Upper lobe of left lung (tissue), 6 donors: Measurements from ENCODE around the gene PLXNA2. TPM values are rescaled to one million over a fixed set of nuclear protein-coding genes. Genes with fewer than 3 reads are reported as not detected.
A peak's percentile ranks its signal among the peaks of the same experiment; 100 is the strongest.

Experiments
- ATAC-seq, 2 donors: fragments of 200-7000 bp; cut with Tn5 transposase; one replicate each; pipeline ENCODE4 v1.9.1; 2022; ENCODE audit warnings: mild to moderate bottlenecking in 2 of 2, moderate library complexity in 2 of 2; ENCODE audit not compliant: low FRiP score in 2 of 2
- DNase-seq, 2 donors: peaks; one replicate each; pipeline ENCODE4 v3.0.0-alpha.2; 2019 to 2020
- H3K27ac ChIP-seq, 4 donors: fragments of 200-600 bp; sonication (generic); one replicate each; pipeline ENCODE4 v1.5.1; 2016 to 2019
- H3K27me3 ChIP-seq, 4 donors: fragments of 200-600 bp; sonication (generic); one replicate each; pipeline ENCODE4 v1.5.1; 2017 to 2019
- H3K36me3 ChIP-seq, 4 donors: fragments of 200-600 bp; sonication (generic); one replicate each; pipeline ENCODE4 v1.5.1; 2016 to 2019
- H3K4me1 ChIP-seq, 4 donors: fragments of 200-600 bp; sonication (generic); one replicate each; pipeline ENCODE4 v1.5.1; 2018 to 2019
- H3K4me3 ChIP-seq, 4 donors: fragments of 200-600 bp; sonication (generic); one replicate each; pipeline ENCODE4 v1.5.1; 2017 to 2019; ENCODE audit warnings: mild to moderate bottlenecking in 2 of 4, moderate library complexity in 1 of 4
- H3K9me3 ChIP-seq, 4 donors: fragments of 200-600 bp; sonication (generic); one replicate each; pipeline ENCODE4 v1.5.1; 2018 to 2019
- CTCF ChIP-seq, 6 experiments: fragments of 450-650 bp in 4 of 6; fragments of 200-600 bp in 2 of 6; sonication (generic) in 2 of 6; IDR thresholded peaks; one replicate each; pipeline ENCODE4 v1.5.1; 2016 to 2019; ENCODE audit warnings: antibody characterized with exemption in 6 of 6
- EP300 ChIP-seq, 4 donors: sonication (generic); formaldehyde crosslinking; IDR thresholded peaks; one replicate each; pipeline ENCODE4 v1.5.1; 2017; ENCODE audit warnings: antibody characterized with exemption in 4 of 4, control low read depth in 2 of 4
- POLR2A ChIP-seq, 4 donors: fragments of 450-650 bp; IDR thresholded peaks; one replicate each; pipeline ENCODE4 v1.5.1; 2016 to 2017; ENCODE audit warnings: antibody characterized with exemption in 4 of 4, mild to moderate bottlenecking in 2 of 4
- POLR2AphosphoS5 ChIP-seq, 2 donors: sonication (generic); formaldehyde crosslinking; IDR thresholded peaks; one replicate each; pipeline ENCODE4 v1.5.1; 2017; ENCODE audit warnings: antibody characterized with exemption in 2 of 2
- WGBS, 2 donors: methylation state at CpG; one replicate each; pipeline ENCODE4 v1.1.5; 2017 to 2018; 5-methylcytosine and 5-hydroxymethylcytosine counted together
- total RNA-seq, 6 donors: library from RNA; depleted of rRNA in 4 of 6; stranded (reverse); fragments of >200 nt in 4 of 6; gene quantifications; one replicate each; pipeline versions ENCODE4 v1.1.0 to v1.2.1, GENCODE V29; 2016 to 2021
- donor health status: DM: no; HTN: no; CAD: no; lungs with moderate emphysema.
- donor health status: DM: no; HTN: yes; CAD: no; lungs with severe emphysema.

Gene PLXNA2
- total RNA-seq, 6 donors from 2014 or later: 77.5 to 150 (median 101) TPM

GRCh38 chr1:208215393-208215792, 28.8 kb downstream of the PLXNA2 start:
- H3K36me3 ChIP-seq: peaks cover 7 to 43% (median 24%) of the 10 kb centered on the region in 4 donors
- H3K4me3 ChIP-seq: no peak overlapping the region
- TF ChIP-seq POLR2A (IDR thresholded peaks at IDR 0.05): no peak
- TF ChIP-seq POLR2AphosphoS5 (IDR thresholded peaks at IDR 0.05): no peak
- no peak for TF ChIP-seq EP300 (IDR thresholded peaks at IDR 0.05)
- TF ChIP-seq CTCF (IDR thresholded peaks at IDR 0.05): no peak
- no peaks in the 10 kb centered on the region for H3K9me3 ChIP-seq
- no peaks in the 10 kb centered on the region for H3K27me3 ChIP-seq
- peaks cover 56 to 78% (median 71%) of the 10 kb centered on the region in 4 donors for H3K4me1 ChIP-seq
- ATAC-seq (no peak), DNase-seq (no peak)
- peak overlapping the region in 1 of 4 donors; percentile 15 for H3K27ac ChIP-seq

GRCh38 chr1:208213786-208214185, 30.4 kb downstream of the PLXNA2 start:
- H3K4me1 ChIP-seq: peaks cover 49 to 77% (median 63%) of the 10 kb centered on the region in 4 donors
- 48 to 63% methylated on average over 3 of the region's 3 CpGs for WGBS, 2 donors
- peak overlapping the region in 3 of 4 donors; percentile 21 to 55 (median 39) for H3K27ac ChIP-seq
- TF ChIP-seq POLR2AphosphoS5 (IDR thresholded peaks at IDR 0.05) (peak in 1 of 2 donors; percentile 46), EP300 (IDR thresholded peaks at IDR 0.05) (no peak)
- H3K36me3 ChIP-seq: peaks cover 7 to 51% (median 24%) of the 10 kb centered on the region in 4 donors
- no peak overlapping the region for H3K4me3 ChIP-seq
- ATAC-seq: peak in 1 of 2 donors; percentile 62
- H3K27me3 ChIP-seq: no peaks in the 10 kb centered on the region
- DNase-seq: no peak
- no peaks in the 10 kb centered on the region for H3K9me3 ChIP-seq

DNA sequence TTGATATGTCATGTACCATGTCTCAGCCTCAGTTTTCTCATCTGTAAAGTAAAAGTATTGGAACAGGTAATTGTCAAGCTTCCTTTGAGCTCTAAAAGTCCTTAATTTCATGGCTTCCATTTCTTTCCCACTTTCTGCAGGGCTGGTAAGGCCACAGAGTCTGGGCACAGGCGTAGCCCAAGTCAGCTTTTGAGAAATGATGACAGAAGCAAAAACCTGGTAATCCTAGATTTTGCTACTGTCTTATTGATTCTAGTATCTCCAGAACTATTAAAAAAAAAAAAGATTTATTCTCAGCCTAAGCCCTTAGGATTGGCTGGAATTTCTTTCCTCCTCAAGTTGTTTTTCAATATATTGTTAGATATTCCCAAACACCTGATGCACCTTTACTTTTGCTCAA, 31.3 kb downstream of the PLXNA2 start:
- Histone ChIP-seq H3K36me3 (peaks cover 7 to 60% (median 24%) of the 10 kb centered on the region in 4 donors), H3K4me1 (peaks cover 49 to 77% (median 64%) of the 10 kb centered on the region in 4 donors), H3K9me3 (no peaks in the 10 kb centered on the region), H3K27ac (peak overlapping the region in 3 of 4 donors; percentile 21 to 55 (median 30)), H3K4me3 (no peak overlapping the region), H3K27me3 (no peaks in the 10 kb centered on the region)
- no peak for DNase-seq
- 92% methylated on average over 1 of the region's 1 CpG for WGBS, 2 donors
- TF ChIP-seq POLR2A (IDR thresholded peaks at IDR 0.05) (no peak), POLR2AphosphoS5 (IDR thresholded peaks at IDR 0.05) (no peak), EP300 (IDR thresholded peaks at IDR 0.05) (no peak), CTCF (IDR thresholded peaks at IDR 0.05) (no peak)
- ATAC-seq: no peak

DNA sequence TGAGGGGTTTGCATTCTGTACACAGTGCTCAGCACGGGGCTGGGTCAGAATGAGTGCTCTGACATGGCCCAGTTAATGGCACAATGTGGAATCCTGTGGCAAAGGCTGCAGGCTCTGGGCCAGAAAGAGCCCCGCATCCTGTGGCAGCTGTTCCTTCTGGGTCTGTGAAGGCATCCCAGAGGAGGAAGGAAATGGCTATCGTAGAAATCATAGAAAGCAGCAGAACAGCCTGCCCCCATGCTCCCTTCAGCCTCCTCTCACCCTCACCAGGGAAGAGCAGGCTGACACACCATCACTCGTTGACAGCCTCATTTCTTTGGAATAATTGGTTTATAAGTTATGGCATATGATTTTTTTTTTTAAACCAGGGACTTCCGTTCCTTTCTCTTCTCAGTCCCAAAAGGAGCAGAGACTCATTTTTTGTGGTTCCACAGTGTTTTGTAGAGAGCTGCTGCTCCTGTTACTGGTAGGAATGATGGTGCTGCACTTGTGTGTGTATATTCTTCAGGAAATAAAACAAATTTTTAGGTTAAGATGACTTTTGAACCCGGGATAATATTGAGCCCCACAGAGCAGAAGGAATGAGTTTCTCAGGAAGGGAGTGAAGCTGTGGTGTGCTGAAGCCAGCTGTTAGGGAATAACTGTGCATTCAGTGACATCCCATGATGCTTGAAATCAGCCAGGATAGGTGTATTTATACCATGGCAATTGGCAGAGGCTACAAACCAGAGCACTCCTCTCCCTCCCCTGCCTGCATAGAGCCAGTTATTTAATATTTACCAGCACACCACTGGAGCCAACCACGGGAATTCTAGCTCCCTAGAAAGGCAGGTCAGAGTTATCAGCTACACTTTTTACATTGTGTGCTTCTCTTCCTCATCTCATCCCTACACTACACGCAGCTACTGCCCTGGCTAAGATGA, 32.0 kb downstream of the PLXNA2 start:
- Histone ChIP-seq H3K27ac (peak overlapping the region; percentile 21 to 55 (median 26)), H3K36me3 (peaks cover 7 to 55% (median 18%) of the 10 kb centered on the region in 4 donors), H3K27me3 (no peaks in the 10 kb centered on the region), H3K9me3 (no peaks in the 10 kb centered on the region), H3K4me3 (no peak overlapping the region), H3K4me1 (peaks cover 52 to 77% (median 65%) of the 10 kb centered on the region in 4 donors)
- TF ChIP-seq POLR2A (IDR thresholded peaks at IDR 0.05) (no peak), POLR2AphosphoS5 (IDR thresholded peaks at IDR 0.05) (peak; percentile 12 to 55), EP300 (IDR thresholded peaks at IDR 0.05) (no peak), CTCF (IDR thresholded peaks at IDR 0.05) (no peak)
- WGBS, 2 donors: 38 to 46% methylated on average over 8 of the region's 8 CpGs
- no peak for DNase-seq
- no peak for ATAC-seq

GRCh38 chr1:208209896-208210589, 34.1 kb downstream of the PLXNA2 start:
- H3K27me3 ChIP-seq: no peaks in the 10 kb centered on the region
- no peaks in the 10 kb centered on the region for H3K9me3 ChIP-seq
- peaks cover 0 to 37% (median 1%) of the 10 kb centered on the region in 4 donors for H3K36me3 ChIP-seq
- 80 to 87% methylated on average over 9 of the region's 9 CpGs for WGBS, 2 donors
- peak overlapping the region in 2 of 4 donors; percentile 1 to 32 for H3K27ac ChIP-seq
- DNase-seq (no peak), ATAC-seq (no peak)
- TF ChIP-seq CTCF (IDR thresholded peaks at IDR 0.05): no peak
- TF ChIP-seq POLR2A (IDR thresholded peaks at IDR 0.05): no peak
- TF ChIP-seq EP300 (IDR thresholded peaks at IDR 0.05): no peak
- no peak for TF ChIP-seq POLR2AphosphoS5 (IDR thresholded peaks at IDR 0.05)
- peaks cover 68 to 91% (median 73%) of the 10 kb centered on the region in 4 donors for H3K4me1 ChIP-seq
- no peak overlapping the region for H3K4me3 ChIP-seq
